Right ventricle myocardium superior (tissue), 1 donor: ENCODE data around the gene IFFO2. TPM values are rescaled to one million over a fixed set of nuclear protein-coding genes. Genes with fewer than 3 reads are reported as not detected.
"Not testable (repeated sequence)": the region's sequence is repeated elsewhere in the genome, so short reads cannot be mapped to it uniquely, and the experiment has no call there.

ENCODE experiments used
- ATAC-seq: fragments of 200-7000 bp; cut with Tn5 transposase; one replicate; pipeline ENCODE4 v1.9.1; 2020; ENCODE audit warnings: mild to moderate bottlenecking; ENCODE audit not compliant: poor library complexity
- DNase-seq: peaks from one replicate; pipeline ENCODE4 v3.0.0-alpha.2; 2020
- intact Hi-C: fragments of 100-400 bp; cut with DNase I; formaldehyde crosslinking; loops from one replicate; pipeline ENCODE4 v1.11.2; 2022
- total RNA-seq: library from RNA; stranded (reverse); fragmentation: NEBNext Ultra II Directional; extraction: Animal tissue kit (Norgen Biotek cat#: 25700); gene quantifications from one replicate; pipeline ENCODE4 v1.2.1, GENCODE V29; 2021
- donor health status: DM: no; HTN: yes; CAD: no; lungs with severe emphysema.

The IFFO2 gene
- total RNA-seq, 1 donor from 2014 or later: 4.4 TPM

DNA sequence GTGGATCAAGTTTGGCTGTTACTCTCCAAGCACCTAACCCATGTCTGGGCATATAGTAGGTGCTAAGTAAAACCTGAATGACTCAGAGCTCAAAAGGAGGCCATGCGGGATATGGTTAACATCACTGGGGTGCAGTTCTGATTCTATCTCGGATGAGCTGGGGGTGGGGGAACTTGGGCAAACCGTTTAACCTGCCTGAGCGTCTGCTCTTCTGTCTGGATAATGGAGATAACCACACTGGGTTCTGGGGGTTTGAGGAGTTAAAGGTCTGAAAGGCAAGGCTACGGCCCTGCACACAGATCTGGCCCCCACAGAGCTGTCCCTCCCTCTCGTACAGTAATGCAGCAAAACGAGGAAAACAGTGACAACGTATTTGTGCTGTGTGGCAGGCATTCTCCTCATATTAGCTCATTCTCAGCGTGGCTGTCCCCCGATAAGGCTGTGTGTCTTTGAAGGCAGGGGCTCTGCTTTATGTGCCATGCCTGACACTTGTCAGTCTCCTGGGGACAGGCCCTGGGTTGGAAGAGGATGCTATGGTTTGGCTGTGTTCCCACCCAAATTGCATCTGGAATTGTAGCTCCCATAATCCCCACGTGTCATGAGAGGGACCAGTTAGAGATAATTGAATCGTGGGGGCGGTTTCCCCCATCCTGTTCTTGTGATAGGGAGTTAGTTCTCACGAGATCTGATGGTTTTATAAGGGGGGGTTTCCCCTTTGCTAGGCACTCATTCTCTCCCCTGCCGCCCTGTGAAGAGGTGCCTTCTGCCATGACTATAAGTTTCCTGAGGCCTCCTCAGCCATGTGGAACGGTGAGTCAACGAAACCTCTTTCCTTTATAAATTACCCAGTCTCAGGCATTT lies 47.3 kb downstream of the IFFO2 start:
- intact Hi-C loops: no loop called here
- DNase-seq (no peak), ATAC-seq (no peak)

DNA sequence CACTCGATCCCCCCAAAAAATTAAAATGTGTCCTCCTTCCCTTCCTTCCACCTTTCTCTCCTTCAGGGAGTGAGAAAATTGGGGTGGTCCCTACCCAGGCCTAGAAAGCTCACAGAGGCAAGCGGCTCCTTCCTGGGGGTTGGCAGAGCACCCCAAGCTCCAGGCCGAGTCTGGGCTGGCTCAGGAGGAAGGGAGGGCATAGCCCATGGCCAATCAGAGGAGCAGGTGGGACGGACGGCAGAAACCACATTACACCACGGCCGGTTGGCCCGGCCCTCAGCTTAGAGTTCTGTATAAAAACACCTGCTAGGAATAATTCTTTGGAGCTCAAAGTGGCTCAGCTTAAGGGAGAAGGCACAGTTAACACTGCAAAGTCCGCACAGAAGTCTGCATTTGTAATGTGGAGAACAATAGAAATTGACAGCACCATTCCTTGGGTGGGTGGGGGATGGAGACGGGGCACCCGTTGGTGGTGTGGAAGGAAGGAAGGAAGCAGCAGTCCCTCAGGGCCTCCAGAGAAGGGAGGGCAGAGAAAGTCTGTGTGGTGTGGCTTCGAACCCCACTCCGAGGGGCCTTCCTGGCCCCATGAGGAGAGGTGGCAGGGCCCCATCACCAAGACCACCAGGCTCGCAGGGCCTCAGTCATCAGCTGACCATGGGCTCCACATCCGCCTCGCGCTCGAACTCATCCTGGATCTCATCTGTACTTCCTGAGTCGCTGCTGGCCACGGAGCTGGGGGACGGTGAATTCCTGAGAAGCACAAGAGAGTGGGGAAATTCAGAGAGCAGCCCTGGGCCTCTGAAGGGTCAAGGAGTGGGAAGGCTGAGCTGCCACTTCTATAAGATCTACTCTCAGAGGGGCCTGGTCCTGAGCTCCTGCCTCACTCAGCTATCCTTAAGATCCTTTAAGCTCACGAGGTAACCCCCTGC lies 48.3 kb downstream of the IFFO2 start:
- intact Hi-C loops: no loop called here
- DNase-seq: peak; percentile 61
- peak; percentile 49 for ATAC-seq

DNA sequence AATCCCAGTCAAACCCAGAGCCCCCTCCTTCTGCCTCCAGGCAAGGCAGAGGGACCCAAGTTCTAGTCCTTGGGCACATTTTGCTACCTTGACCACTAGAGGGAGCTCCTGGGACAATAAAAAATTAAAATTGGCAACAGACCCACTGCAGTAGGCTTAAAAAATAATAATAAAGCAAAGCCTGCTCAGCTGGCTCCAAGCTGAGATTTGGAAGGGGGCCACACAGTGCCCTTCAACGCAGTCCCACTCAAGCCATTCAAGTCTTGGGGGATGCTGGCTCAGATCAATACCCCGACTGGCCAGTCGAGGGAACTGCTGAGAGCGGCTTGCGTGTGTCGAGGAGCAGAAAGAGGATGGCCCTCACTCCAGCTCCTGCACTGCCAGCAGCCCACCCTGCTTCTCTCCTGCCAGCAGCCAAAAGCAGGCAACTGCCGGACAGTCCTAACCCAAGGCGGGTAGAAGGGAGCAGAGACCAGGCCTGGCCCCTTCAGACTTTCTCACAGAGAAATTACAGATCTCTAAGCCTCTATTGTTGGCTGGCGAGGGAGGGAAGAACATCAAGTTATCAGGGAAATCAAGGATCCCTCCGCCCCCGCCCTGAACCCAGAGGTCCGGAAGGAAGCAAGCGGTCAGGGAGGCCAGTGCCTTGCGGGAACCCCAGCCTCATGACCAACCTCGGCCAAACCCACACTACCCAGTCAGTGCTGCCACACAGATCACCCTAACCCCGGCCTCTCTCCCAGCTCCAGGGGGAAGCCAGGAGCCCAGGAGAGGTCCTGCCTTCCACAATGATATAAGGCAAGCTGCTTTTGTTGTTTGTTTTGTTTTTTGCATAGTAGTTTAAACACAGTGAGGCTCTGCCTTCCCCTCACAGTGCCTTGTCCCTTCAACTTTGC lies 49.2 kb downstream of the IFFO2 start:
- ATAC-seq (peak; percentile 21), DNase-seq (peak; percentile 74)
- intact Hi-C loops: no loop called here

DNA sequence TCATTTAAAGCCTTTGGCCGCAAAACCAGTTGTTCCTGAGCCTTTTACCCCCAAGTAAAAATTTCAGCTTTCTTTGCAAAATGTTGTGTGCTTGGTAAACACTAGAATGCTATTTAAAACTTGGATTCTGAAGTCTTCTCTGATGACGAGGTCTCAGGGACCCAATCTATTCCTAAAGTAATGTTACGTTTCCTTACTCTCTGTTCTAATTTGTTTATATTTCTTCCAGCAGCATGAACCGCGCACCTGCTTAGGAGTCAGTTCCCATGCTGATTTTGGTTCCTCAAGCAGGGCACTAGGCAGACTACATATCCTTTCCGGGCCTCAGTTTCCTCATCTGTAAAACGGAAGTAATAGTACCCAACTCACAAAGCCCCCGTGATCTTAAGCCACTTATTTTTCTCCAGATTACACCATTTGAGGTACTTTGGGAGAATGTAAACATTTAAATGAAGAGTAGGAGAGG lies 53.2 kb downstream of the IFFO2 start:
- no peak for DNase-seq
- ATAC-seq: no peak
- intact Hi-C loops: no loop called here

DNA sequence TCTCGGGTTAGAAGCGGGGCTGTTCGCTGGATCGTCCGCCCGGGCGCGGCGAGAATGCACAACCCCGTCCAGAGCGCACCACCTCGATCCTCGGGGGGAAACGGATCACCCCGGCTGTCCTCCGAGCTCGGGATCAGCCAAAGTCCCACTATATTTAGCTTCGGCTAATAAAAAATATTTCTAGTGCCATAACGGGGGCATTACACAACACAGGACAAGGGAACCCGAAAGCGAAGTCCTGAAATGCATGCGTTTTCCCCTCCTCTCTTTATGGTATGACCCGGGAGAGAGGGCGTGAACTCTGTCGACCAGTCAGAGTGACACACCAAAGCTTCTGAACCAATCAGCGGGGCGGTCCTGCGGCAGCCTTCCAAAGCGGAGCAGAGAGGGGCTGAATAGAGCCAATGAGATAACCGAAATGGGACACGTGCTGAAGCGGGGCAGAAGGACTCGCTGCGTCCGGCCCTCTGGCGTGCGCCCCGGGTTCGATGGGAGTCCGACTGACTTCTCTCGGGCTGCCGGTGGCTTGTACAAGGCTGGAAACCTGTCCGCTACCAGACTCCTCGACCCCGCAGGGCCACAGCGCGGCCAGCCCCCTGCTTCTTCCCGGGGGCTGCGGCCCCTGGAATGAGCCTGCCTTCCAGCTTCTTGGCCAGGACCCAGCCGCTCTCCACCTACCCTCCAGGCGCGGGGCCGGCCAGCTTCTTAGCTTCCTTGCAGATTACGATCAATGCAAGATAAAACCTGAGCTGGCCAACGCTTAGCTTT lies 53.8 kb downstream of the IFFO2 start, which contains the start of gene ALDH4A1:
ALDH4A1 (minus strand) TSS at position 33 of the 768 bp plus-strand sequence; CDS start at position 1, 32 bp downstream.
- peak; percentile 98 for ATAC-seq
- intact Hi-C loops: no loop called here
- DNase-seq: peak; percentile 99

DNA sequence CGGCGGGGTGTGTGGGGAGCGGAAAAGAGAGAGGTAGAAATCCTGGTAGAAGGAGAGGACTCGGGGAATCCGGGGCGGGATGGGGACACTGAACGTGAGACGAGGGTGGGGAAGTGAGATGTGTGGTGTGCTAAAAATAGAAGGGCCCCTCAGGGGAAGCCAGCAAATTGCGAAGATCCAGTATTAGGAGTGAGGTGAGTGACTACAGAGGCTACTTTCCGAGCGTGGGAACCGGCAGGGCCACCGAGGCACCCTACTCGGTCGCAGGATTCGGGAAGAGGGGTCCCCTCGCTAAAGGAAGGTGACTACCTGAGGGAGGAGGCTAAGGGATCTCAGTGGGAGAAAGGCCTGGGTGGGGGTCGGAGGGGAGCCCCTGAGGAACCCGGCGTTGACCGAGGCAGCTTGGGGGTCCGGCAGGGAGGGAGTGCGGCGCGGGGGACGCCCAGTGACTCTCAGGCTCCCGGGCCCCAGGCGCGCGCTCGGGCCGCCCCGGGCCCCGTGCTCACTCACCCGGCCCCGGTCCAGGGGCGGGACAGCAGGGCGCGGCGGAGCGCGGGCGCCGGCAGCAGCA lies 54.4 kb downstream of the IFFO2 start:
- intact Hi-C loops: no loop called here
- ATAC-seq: peak; percentile 3

DNA sequence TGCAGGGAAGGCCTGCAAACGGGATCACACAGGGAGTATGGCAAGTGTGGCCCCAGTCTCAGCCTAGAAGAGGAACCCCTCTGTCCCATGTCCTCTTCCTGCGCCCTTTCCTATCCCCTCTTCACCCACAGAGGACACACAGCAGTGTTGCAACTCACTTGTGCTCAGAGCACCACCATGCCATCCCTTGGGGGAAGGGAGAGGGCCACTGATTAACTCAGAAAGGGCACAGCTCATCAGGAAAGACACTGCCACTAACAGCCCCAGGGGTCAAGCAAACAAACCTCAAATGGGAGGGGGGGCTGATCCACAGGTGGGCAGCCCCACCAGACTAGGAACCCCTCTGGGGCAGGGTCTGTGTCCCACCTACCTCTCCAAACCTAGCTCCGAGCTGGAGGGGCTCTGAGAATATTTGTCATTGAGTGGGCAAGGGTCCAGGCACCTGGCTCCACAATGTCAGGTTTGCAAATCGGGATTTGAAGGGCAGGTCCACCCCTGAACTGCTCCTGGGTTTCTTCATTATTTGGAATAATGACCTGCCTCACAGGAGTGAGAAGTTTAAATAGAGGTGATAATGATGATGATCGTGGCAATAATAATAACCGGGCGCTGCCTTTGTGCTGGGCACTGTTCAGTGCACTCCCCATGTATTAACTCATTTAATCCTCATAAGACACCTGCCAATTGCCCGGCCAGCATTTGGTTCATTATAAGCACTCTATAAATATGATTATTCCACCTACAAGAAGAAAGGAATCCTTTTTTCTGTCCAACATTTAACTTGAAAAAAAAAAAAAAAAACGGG lies 55.1 kb downstream of the IFFO2 start:
- intact Hi-C loops: no loop called here
- ATAC-seq: no peak
- DNase-seq: no peak

More for the DNA sequence above, 54.4 kb downstream of the IFFO2 start:
- DNase-seq: no peak

DNA sequence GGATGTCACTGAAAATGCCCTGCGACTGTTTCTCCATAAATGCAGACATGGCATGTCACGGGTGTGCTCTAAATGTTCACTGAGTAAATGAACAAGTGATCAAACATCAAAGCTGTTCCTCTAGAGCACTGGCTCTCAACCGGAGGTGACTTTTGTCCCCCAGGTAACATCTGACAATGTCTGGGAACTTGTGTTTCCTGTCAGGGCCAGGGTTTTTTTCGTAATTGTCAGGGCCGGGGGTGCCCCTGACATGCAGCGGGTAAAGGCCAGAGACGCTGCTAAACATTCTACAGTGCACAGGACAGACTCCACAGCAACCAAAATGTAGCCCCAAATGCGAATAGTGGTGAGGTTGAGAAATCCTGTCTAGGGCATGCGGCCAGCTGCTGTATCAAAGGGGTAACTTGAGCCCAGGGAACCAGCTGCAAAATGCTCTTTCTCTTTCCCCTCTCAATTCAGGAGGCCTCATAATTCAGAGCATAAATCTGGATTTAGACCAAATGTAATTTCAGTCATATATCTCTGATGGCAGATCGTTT lies 56.1 kb downstream of the IFFO2 start:
- ATAC-seq (no peak), DNase-seq (no peak)
- intact Hi-C loops: no loop called here

DNA sequence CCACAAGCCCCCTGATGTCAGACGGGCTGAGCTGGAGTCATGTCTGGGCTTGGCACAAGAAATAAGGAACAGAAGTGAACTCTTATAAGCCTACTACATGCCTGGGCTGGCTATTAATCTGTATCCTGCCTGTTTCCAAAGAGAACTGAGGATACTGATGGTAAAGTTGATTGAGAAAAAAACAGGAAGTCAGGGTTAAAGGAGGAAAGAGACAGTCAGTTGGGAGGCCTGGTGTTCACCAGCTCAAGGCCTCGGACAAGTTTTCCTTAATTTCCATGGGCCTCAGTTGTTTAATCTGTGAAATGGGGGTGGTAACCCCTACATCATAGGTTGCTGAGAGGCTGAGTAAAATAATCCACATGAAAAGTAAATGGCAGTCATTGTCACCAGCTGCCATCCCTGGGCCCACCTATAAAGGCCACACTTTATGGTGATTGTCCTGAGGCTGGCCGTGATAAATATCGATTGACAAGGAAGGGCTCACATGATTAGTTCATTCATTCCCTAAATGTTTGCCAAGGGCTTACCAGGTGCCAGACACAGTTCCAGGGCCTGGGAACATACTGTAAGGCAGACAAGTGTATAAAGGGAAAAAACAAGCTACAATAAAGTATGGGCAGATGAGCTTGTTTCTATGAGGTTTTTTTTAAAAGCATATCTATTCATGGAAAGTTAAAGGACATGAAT lies 57.0 kb downstream of the IFFO2 start:
- ATAC-seq (no peak), DNase-seq (no peak)
- intact Hi-C loops: loop anchor here (5.0 kb wide), 1 partner anchor 193 kb away; no protein-coding TSS in a partner anchor

DNA sequence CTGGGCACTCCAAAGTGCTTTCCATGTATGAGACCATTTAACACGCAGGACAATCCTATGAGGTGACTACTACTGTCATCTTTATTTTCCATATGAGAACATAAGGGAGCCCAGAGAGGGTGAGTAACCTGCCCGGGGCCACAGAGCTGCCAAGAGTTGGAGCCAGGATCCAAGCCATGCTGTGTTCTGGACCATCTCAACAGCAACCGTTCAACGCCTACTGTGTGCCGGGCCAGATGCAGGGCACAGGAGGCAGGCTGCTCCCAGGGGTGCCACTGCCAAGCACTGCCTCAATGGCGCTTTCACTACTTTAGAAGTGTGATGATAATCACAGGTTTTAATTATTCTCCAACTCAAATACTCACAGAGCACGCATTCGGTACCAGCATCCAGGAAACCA lies 57.9 kb downstream of the IFFO2 start:
- no peak for ATAC-seq
- intact Hi-C loops: loop anchor here (5.0 kb wide), 1 partner anchor 194 kb away; no protein-coding TSS in a partner anchor
- DNase-seq: no peak

DNA sequence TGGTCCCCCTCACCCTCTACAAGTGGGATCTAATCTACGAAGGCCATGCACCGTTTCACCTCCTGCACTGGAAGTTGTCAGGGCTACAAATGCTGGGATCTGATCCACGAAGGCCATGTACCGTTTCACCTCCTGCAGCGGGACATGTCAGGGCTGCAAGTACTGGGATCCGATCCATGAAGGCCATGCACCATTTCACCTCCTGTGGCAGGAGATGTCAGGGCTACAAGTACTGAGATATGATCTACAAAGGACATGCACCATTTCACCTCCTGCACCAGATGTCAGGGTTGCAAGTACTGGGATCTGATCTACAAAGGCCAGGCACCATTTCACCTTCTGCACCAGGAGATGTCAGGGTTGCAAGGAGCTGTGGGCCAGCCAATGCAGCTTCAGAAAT lies 61.2 kb downstream of the IFFO2 start:
- ATAC-seq (no peak), DNase-seq (no peak)
- intact Hi-C loops: loop anchor here (5.0 kb wide), 1 partner anchor 197 kb away; no protein-coding TSS in a partner anchor

DNA sequence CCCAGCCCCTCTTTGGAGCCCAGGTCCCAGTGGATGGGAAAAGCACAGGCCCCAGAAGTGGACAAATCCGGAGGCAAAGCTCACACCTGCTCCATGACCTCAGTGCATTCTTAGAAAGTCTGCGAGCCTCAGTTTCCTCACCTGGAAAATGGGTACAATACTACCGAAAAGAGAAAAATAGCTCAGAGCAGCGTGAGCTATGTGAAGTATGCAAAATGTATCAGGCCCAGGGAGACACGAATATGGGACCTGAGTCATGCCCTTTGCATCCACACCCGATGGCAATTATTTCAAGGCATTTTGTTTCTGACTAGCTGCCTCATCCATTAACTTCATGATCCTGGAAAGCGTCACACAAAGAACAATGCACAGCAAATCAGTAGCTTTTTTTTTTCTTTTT lies 63.4 kb downstream of the IFFO2 start:
- DNase-seq: no peak
- no peak for ATAC-seq
- intact Hi-C loops: no loop called here

DNA sequence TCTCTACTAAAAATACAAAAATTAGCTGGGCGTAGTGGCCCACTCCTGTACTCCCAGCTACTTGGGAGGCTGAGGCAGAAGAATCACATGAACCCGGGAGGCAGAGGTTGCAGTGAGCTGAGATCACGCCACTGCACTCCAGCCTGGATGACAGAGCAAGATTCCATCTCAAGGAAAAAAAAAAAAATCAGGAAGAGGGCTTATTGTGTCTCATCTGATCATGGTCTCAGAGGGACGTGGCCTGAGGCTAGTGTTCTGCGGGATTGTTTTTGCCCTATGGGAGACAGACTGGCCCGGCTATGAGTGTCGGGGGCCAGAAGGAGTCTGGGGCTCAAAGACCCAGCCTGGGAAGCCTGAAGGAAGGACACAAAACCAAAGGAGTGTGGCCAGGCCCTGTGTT lies 64.6 kb downstream of the IFFO2 start:
- intact Hi-C loops, DNase-seq, ATAC-seq: not testable (repeated sequence)

DNA sequence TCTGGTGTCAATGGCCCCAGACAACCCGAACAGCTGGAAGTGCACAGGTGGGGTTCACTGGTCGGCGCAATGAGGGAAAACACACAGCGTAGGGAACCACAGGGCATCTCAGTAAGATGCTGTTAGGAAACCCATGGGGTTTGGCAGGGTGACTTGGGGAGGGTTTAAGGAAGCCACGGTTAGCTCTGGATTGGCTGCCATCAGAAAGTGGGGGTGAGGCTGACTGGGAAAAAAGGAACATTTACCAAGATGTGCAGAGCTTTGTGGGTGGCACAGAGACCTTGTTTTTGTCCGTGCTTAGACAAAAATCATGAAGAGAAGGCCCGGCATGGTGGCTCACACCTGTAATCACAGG lies 65.1 kb downstream of the IFFO2 start:
- intact Hi-C loops: no loop called here
- ATAC-seq (no peak), DNase-seq (no peak)

DNA sequence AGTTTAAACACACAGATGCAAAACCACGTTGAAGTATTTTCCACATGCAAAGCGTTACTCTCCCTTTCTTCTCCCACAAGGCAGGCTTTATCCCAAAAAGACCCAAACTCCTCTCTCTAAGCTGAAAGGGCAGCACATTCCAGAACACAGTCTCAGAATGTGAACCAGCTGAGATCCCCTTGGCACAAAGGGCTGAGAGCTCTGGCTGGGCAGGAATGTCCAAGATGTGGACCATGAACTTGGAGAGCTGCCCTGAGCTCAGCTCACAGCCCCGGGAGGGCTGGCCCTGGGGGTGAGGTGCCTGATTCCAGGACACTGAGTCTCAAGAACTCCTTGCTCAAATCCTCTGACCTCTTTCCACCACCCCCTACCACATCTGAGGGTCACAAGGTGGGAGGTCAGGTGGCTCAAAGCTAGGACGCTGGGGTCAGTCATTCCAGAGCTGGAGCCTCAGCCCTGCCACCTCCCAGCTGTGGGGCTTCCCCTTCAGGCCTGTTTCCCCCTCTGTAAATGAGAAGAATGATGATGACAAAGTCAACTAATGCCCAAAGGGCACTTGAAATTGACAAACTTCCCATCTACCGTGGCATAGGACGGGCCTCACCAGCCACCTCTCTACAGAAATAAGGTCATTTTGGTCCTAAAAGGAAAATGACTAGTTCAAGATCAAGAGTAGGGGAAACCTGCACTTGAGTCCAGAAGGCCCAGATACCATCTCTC lies 65.6 kb downstream of the IFFO2 start:
- intact Hi-C loops: no loop called here
- DNase-seq: no peak

More for the DNA sequence above, 65.6 kb downstream of the IFFO2 start:
- ATAC-seq: peak; percentile 29
